ENCODE data around the gene TSC22D2.

TSC22D2 gene

DNA sequence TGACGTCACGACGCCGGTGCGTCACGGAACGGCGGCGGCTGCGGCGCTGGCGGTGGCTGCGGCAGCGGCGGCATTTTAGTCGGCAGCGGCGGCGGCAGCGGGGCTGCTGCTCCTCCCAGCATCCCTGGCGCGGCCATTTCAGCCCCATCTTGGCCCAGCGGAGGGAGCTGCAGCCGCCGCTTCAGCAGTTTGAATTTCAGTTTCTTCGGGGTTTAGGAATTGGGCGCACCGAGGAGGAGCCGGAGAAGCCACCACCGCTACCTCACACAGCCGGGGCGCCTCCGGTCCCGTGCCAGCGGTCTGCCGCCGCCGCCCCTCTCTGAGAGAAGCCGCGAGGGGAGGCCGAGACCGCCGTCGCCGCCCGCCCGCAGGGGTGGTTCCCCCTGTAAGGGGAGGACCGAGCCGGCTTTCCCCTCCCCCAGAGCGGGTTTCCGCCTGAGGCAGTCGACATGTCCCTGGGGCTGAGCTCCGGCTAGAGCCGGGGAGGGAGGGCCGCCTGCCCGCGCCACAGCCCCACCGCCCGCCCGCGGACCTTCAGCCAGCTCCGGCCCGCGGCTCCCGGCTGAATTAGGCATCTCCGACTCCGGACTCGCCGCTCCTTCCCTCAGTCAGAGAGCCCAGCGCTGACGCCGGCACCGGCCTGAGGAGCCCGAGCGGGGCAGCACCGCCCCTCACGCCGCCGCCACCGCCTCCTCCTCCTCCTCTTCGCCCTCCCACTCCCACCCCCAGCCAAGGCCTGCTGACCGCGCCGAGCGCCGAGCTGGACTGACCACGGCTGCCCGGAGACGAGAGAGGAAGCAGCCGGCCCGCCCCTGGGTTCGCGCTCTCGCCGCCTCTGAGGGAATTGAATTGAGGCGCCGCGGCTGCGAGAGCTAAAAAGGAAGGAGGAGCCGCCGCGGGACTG is at the start of gene TSC22D2:
Gene TSC22D2, plus strand, starts transcription at position 78 of the 904 bp plus-strand sequence. CDS start 1,053 bp downstream, outside the sequence.
- Mint-ChIP-seq H3K27ac (peak within 1 kb of the TSS; percentile 99), H3K36me3 (ENCODE audit: low read depth) (peaks cover 13% of the 10 kb centered on the region), H3K4me3 (peak within 1 kb of the TSS; percentile 91), H3K4me1 (peaks cover 40% of the 10 kb centered on the region), H3K9me3 (no peaks in the 10 kb centered on the region), H3K27me3 (ENCODE audit: low read depth, poor library complexity) (peaks cover 5% of the 10 kb centered on the region)
- DNase-seq, result peak; percentile 99
- TF ChIP-seq, protein P1, sequence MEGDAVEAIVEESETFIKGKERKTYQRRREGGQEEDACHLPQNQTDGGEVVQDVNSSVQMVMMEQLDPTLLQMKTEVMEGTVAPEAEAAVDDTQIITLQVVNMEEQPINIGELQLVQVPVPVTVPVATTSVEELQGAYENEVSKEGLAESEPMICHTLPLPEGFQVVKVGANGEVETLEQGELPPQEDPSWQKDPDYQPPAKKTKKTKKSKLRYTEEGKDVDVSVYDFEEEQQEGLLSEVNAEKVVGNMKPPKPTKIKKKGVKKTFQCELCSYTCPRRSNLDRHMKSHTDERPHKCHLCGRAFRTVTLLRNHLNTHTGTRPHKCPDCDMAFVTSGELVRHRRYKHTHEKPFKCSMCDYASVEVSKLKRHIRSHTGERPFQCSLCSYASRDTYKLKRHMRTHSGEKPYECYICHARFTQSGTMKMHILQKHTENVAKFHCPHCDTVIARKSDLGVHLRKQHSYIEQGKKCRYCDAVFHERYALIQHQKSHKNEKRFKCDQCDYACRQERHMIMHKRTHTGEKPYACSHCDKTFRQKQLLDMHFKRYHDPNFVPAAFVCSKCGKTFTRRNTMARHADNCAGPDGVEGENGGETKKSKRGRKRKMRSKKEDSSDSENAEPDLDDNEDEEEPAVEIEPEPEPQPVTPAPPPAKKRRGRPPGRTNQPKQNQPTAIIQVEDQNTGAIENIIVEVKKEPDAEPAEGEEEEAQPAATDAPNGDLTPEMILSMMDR (IDR thresholded peaks at IDR 0.05), result no peak

DNA sequence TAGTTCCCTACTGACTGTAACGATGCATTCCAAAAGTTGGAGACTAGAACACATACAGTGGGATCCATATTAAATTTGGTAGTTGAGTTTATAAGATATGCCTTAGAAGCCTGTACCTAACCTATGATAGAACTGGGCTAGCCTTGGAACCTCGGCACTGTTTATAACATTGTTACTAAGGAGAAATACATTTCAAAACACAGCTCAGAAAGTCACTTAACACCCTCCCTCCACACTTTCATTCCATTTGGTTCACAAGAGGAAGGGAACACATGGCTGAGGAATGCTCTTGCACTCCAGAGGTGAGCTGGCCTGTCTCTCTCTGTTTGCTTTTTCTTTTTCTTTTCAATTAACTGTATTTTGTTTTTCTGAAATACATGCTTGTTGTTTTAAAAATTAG is 48.7 kb upstream of the TSC22D2 start:
- Mint-ChIP-seq H3K27me3 (ENCODE audit: low read depth, poor library complexity) (no peaks in the 10 kb centered on the region), H3K9me3 (no peaks in the 10 kb centered on the region), H3K36me3 (ENCODE audit: low read depth) (no peaks in the 10 kb centered on the region), H3K4me3 (no peak overlapping the region), H3K4me1 (peaks cover 10% of the 10 kb centered on the region), H3K27ac (no peak overlapping the region)
- TF ChIP-seq, protein P1 (IDR thresholded peaks at IDR 0.05), result no peak
- no peak for DNase-seq

DNA sequence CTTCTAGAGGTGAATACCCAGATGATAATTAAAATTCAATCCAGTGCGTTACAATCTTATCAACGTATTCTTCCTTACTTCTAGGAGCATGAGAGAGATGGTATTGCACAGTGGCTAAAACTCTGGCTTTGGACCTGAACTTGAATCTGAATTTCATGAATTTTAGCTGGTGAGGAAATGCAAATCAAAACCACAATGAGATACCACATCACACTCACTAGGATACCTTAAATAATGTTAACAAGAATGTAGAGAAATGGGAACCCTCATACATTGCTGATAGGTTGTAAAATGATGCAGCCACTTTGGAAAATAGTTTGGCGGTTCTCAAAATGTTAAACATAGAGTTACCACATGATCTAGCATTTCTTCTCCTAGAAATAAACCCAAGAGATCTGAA is 47.1 kb upstream of the TSC22D2 start:
- Mint-ChIP-seq H3K36me3 (ENCODE audit: low read depth) (no peaks in the 10 kb centered on the region), H3K27ac (no peak overlapping the region), H3K9me3 (peaks cover 2% of the 10 kb centered on the region), H3K4me1 (peaks cover 10% of the 10 kb centered on the region), H3K4me3 (no peak overlapping the region), H3K27me3 (ENCODE audit: low read depth, poor library complexity) (no peaks in the 10 kb centered on the region)
- no peak for DNase-seq
- TF ChIP-seq, protein P1 (IDR thresholded peaks at IDR 0.05), result no peak

DNA sequence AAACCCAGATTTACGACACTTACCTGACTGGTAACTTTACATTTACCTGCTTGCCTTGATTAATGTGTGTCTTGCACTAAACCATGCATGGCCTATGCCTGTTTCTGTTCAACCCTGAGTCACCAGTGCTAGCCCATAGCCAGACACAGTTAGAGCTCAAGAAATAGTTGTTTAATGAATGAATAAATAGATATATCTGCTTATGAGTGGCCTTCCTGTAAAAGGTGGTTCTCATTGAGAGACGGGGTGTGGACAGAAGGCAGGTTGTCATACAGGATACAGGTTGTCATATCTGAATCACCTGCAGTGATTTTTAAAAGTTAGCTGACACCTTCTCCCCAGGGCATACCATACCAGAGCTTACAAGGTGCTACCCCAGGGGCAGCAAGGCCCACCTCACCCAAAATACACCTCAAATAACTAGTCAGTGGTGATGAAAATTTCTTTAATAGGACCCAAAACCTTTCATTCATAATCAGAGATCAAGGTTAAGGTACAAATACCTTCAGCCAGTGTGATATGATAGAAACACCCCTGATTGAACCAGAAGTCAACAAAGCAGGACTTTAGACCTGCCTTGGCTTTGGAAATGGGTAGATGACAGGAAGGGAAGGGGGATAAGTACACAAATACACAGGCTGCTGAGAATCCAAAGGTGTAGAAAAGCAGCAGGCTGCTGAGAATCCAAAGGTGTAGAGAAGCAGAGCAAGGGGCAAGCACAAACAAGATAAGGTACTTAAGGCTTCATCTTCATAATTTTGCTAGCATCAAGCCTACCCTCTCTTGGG is 45.4 kb upstream of the TSC22D2 start:
- Mint-ChIP-seq H3K4me3 (no peak overlapping the region), H3K27ac (no peak overlapping the region), H3K27me3 (ENCODE audit: low read depth, poor library complexity) (no peaks in the 10 kb centered on the region), H3K4me1 (peaks cover 9% of the 10 kb centered on the region), H3K9me3 (peaks cover 3% of the 10 kb centered on the region), H3K36me3 (ENCODE audit: low read depth) (no peaks in the 10 kb centered on the region)
- DNase-seq, result no peak
- TF ChIP-seq, protein P1 (IDR thresholded peaks at IDR 0.05), result no peak

DNA sequence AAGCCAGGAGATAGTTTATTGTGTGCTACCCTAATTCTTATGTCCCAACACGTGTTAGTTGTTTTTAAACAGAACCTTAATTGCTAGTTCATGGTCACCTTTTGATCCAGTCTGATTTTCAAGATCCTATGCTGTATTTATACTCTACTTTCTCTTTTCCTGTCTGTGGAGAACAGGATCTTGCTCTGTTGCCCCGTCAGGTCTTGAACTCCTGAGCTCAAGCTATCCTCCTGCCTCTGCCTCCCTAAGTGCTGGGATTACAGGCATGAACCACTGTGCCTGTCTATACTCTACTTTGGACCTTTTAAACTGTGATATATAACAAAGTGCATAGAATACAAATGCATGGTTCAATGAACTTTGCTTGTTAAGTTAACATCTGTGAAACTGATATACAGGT is 44.7 kb upstream of the TSC22D2 start:
- Mint-ChIP-seq H3K4me1 (peaks cover 4% of the 10 kb centered on the region), H3K27ac (no peak overlapping the region), H3K36me3 (ENCODE audit: low read depth) (no peaks in the 10 kb centered on the region), H3K4me3 (no peak overlapping the region), H3K9me3 (peaks cover 3% of the 10 kb centered on the region), H3K27me3 (ENCODE audit: low read depth, poor library complexity) (no peaks in the 10 kb centered on the region)
- DNase-seq, result no peak
- TF ChIP-seq, protein P1 (IDR thresholded peaks at IDR 0.05), result no peak
